Measurements from ENCODE around the gene CLDN2.

DNA sequence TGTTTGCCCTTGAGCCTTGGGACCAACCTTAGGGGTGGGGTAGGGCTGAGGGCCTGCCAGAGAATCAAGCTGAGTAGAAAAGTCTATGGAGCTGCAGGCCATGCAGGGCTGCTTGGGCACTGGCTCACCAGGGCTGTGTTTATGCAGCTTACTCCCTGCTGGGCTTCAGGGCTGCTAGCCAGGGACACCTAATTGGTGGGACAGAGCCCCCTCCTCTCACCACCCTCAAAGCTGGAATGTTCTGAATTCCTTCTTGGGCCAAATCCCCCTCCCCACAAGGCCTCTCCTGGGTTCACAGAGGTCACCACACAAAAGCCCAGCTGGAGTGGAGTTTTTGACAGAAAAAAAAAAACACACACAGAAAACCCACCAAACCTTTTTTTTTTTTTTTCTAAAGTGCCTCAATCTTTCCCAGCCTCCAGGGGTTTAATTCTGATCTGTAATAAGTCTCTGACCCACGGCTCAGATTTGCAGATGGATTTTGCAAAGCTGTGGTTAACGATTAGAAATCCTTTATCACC lies at the start of gene CLDN2:
- TF ChIP-seq, protein P1, sequence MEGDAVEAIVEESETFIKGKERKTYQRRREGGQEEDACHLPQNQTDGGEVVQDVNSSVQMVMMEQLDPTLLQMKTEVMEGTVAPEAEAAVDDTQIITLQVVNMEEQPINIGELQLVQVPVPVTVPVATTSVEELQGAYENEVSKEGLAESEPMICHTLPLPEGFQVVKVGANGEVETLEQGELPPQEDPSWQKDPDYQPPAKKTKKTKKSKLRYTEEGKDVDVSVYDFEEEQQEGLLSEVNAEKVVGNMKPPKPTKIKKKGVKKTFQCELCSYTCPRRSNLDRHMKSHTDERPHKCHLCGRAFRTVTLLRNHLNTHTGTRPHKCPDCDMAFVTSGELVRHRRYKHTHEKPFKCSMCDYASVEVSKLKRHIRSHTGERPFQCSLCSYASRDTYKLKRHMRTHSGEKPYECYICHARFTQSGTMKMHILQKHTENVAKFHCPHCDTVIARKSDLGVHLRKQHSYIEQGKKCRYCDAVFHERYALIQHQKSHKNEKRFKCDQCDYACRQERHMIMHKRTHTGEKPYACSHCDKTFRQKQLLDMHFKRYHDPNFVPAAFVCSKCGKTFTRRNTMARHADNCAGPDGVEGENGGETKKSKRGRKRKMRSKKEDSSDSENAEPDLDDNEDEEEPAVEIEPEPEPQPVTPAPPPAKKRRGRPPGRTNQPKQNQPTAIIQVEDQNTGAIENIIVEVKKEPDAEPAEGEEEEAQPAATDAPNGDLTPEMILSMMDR (IDR thresholded peaks at IDR 0.05) = no peak
- no peak for TF ChIP-seq EZH2phosphoT487 (IDR thresholded peaks at IDR 0.05)
